Neural progenitor cell (in vitro differentiated cells): Measurements from ENCODE around the gene PIGV. TPM values are rescaled to one million over a fixed set of nuclear protein-coding genes. Genes with fewer than 3 reads are reported as not detected.

Experiments
- DNase-seq: peaks from one replicate; pipeline ENCODE4 v3.0.0-alpha.2; 2016; ENCODE audit warnings: low spot score
- H2AFZ ChIP-seq: fragments of 200-600 bp; sonication (generic); replicated peaks from 2 replicates; pipeline ENCODE4 v1.6.1; 2016; ENCODE audit warnings: antibody characterized with exemption
- H3F3A ChIP-seq: fragments of 200-600 bp; sonication (generic); 2 replicates; pipeline ENCODE4 v1.6.1; 2016; ENCODE audit warnings: antibody characterized with exemption, low read depth
- H3K27ac ChIP-seq: fragments of 200-600 bp; sonication (generic); 2 replicates; pipeline ENCODE4 v1.5.1; 2016; ENCODE audit warnings: mild to moderate bottlenecking
- H3K27me3 ChIP-seq: fragments of 200-600 bp; sonication (generic); 2 replicates; pipeline ENCODE4 v1.6.1; 2016; ENCODE audit warnings: mild to moderate bottlenecking, moderate library complexity
- H3K36me3 ChIP-seq: fragments of 200-600 bp; sonication (generic); 2 replicates; pipeline ENCODE4 v1.5.1; 2016
- H3K4me1 ChIP-seq: fragments of 200-600 bp; sonication (generic); 2 replicates; pipeline ENCODE4 v1.6.1; 2016; ENCODE audit warnings: mixed run types
- H3K4me2 ChIP-seq: fragments of 200-600 bp; sonication (generic); 2 replicates; pipeline ENCODE4 v1.6.1; 2016
- H3K4me3 ChIP-seq: fragments of 200-600 bp; sonication (generic); 2 replicates; pipeline ENCODE4 v1.5.1; 2016
- H3K79me2 ChIP-seq: fragments of 200-600 bp; sonication (generic); 2 replicates; pipeline ENCODE4 v1.6.1; 2016; ENCODE audit warnings: low read depth
- H3K9ac ChIP-seq: fragments of 200-600 bp; sonication (generic); 2 replicates; pipeline ENCODE4 v1.6.1; 2016
- H3K9me3 ChIP-seq: fragments of 200-600 bp; sonication (generic); 2 replicates; pipeline ENCODE4 v1.5.1; 2016; ENCODE audit warnings: low read depth
- H4K20me1 ChIP-seq: fragments of 200-600 bp; sonication (generic); 2 replicates; pipeline ENCODE4 v1.6.1; 2016; ENCODE audit warnings: low read depth
- H3K27ac Mint-ChIP-seq: 3 replicates; pipeline ENCODE4 v1.8.0; 2021; ENCODE audit warnings: mixed read lengths
- H3K27me3 Mint-ChIP-seq: 2 replicates; pipeline ENCODE4 v1.8.0; 2022; ENCODE audit warnings: low read depth, mild to moderate bottlenecking, inconsistent platforms, moderate library complexity, mixed read lengths; ENCODE audit not compliant: insufficient read depth
- H3K36me3 Mint-ChIP-seq: 3 replicates; pipeline ENCODE4 v1.8.0; 2021; ENCODE audit warnings: mixed read lengths
- H3K4me1 Mint-ChIP-seq: 3 replicates; pipeline ENCODE4 v1.8.0; 2021; ENCODE audit warnings: mixed read lengths
- H3K4me3 Mint-ChIP-seq: 3 replicates; pipeline ENCODE4 v1.8.0; 2021; ENCODE audit warnings: mild to moderate bottlenecking, moderate library complexity, mixed read lengths
- H3K9me3 Mint-ChIP-seq: 3 replicates; pipeline ENCODE4 v1.8.0; 2020; ENCODE audit warnings: mixed read lengths
- CTCF ChIP-seq: fragments of 200-600 bp; sonication (generic); IDR thresholded peaks from 2 replicates; pipeline ENCODE4 v1.5.1; 2017; ENCODE audit warnings: antibody characterized with exemption, mild to moderate bottlenecking
- EZH2 ChIP-seq: fragments of 200-600 bp; sonication (generic); IDR thresholded peaks from 2 replicates; pipeline ENCODE4 v1.6.1; 2017; ENCODE audit warnings: antibody characterized with exemption, mild to moderate bottlenecking, moderate library complexity
- EZH2phosphoT487 ChIP-seq: fragments of 200-600 bp; sonication (generic); IDR thresholded peaks from 2 replicates; pipeline ENCODE4 v1.6.1; 2017; ENCODE audit warnings: antibody characterized with exemption
- total RNA-seq: library from RNA; depleted of rRNA; stranded (reverse); fragments of >200 nt; gene quantifications from 2 replicates; pipeline ENCODE4 v1.2.3, GENCODE V29; 2015; ENCODE audit warnings: low replicate concordance

PIGV gene
- total RNA-seq, 1 donor from 2014 or later = 19.4 TPM

- H3K36me3 ChIP-seq = peaks cover 14% of the 10 kb centered on the region
- H3K27ac ChIP-seq = no peak overlapping the region
- H3K9me3 ChIP-seq = no peaks in the 10 kb centered on the region
- H4K20me1 ChIP-seq = peaks cover 59% of the 10 kb centered on the region
- Mint-ChIP-seq H3K4me1 (peaks cover 44% of the 10 kb centered on the region), H3K4me3 (peak overlapping the region; percentile 0), H3K36me3 (peaks cover 30% of the 10 kb centered on the region), H3K9me3 (no peaks in the 10 kb centered on the region), H3K27ac (no peak overlapping the region), H3K27me3 (peaks cover 4% of the 10 kb centered on the region)
- H3K79me2 ChIP-seq = peaks cover 33% of the 10 kb centered on the region
- no peak overlapping the region for H2AFZ ChIP-seq
- peaks cover 19% of the 10 kb centered on the region for H3K4me1 ChIP-seq
- no peak overlapping the region for H3K4me3 ChIP-seq
- no peak overlapping the region for H3K4me2 ChIP-seq
- H3K9ac ChIP-seq = no peak overlapping the region
- H3F3A ChIP-seq = peaks cover 71% of the 10 kb centered on the region
- no peaks in the 10 kb centered on the region for H3K27me3 ChIP-seq
- no peak for DNase-seq
- TF ChIP-seq EZH2phosphoT487 (no peak), CTCF (no peak), EZH2 (no peak)
Observed at GRCh38 chr1:26781206-26781825, 6.4 kb upstream of the PIGV start.

GRCh38 chr1:26782521-26783212 lies 5.1 kb upstream of the PIGV start:
- Histone ChIP-seq H3K9ac (no peak overlapping the region), H2AFZ (no peak overlapping the region), H3K4me1 (peaks cover 29% of the 10 kb centered on the region), H3K27me3 (no peaks in the 10 kb centered on the region), H3K9me3 (no peaks in the 10 kb centered on the region), H3K79me2 (peaks cover 19% of the 10 kb centered on the region), H3K27ac (no peak overlapping the region), H3K4me2 (no peak overlapping the region), H4K20me1 (peaks cover 53% of the 10 kb centered on the region), H3K4me3 (no peak overlapping the region), H3K36me3 (peaks cover 10% of the 10 kb centered on the region), H3F3A (peaks cover 77% of the 10 kb centered on the region)
- H3K4me1 Mint-ChIP-seq = peaks cover 57% of the 10 kb centered on the region
- no peaks in the 10 kb centered on the region for H3K9me3 Mint-ChIP-seq
- TF ChIP-seq EZH2 (no peak), CTCF (no peak), EZH2phosphoT487 (no peak)
- H3K36me3 Mint-ChIP-seq = peaks cover 25% of the 10 kb centered on the region
- H3K4me3 Mint-ChIP-seq = no peak overlapping the region
- DNase-seq = no peak
- H3K27me3 Mint-ChIP-seq = peaks cover 5% of the 10 kb centered on the region
- H3K27ac Mint-ChIP-seq = no peak overlapping the region

- peak overlapping the region; percentile 51 for H3K27ac Mint-ChIP-seq
- Histone ChIP-seq H3K9me3 (no peaks in the 10 kb centered on the region), H3K4me1 (peaks cover 31% of the 10 kb centered on the region), H3K4me3 (no peak overlapping the region), H3K9ac (no peak overlapping the region), H3K27me3 (no peaks in the 10 kb centered on the region), H3K27ac (peak overlapping the region; percentile 16), H3F3A (peaks cover 83% of the 10 kb centered on the region), H2AFZ (no peak overlapping the region), H3K4me2 (no peak overlapping the region), H3K36me3 (peaks cover 10% of the 10 kb centered on the region), H4K20me1 (peaks cover 45% of the 10 kb centered on the region), H3K79me2 (peaks cover 22% of the 10 kb centered on the region)
- DNase-seq = no peak
- peaks cover 61% of the 10 kb centered on the region for H3K4me1 Mint-ChIP-seq
- no peaks in the 10 kb centered on the region for H3K9me3 Mint-ChIP-seq
- H3K4me3 Mint-ChIP-seq = no peak overlapping the region
- no peak for TF ChIP-seq EZH2phosphoT487
- TF ChIP-seq EZH2 = no peak
- H3K27me3 Mint-ChIP-seq = peaks cover 4% of the 10 kb centered on the region
- H3K36me3 Mint-ChIP-seq = peaks cover 18% of the 10 kb centered on the region
Observed at GRCh38 chr1:26783646-26784022, 4.1 kb upstream of the PIGV start.
